ENCODE results near the gene SLC17A9. TPM values are rescaled to one million over a fixed set of nuclear protein-coding genes. Genes with fewer than 3 reads are reported as not detected.

The SLC17A9 gene
- total and polyA plus RNA-seq, 10 donors = 18.8 to 95.3 (median 34.2) TPM

DNA sequence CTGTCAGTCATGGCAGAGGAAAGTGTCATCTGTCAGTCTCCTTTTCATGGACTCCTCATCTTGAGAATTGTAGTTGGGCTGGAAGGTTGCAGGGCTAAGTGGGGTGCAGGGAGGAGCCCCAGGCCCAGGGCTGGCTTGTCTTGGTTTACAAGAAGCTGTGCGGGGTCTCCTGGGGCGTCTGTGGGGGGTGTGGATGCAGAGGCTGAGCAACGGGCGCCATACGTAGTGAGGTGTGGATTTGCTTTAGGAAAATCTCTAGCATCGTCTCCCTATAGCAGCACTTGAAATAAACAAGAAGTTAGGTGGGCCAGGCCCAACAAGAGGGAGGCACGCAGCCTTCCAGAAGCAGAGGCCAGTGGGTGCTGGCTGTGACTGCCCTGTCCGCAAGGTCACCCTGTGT is 1.8 kb upstream of the SLC17A9 start:
- no peaks in the 10 kb centered on the region for H3K27me3 ChIP-seq (replicated peaks in 1 of 7)
- DNase-seq = no peak
- intact Hi-C loops (cut with DNase I; ENCODE audit: low total_unique reads) = no loop called here
- no peaks in the 10 kb centered on the region for H3K9me3 ChIP-seq
- no peak overlapping the region for H3K27ac ChIP-seq
- 95 to 99% (median 95%) methylated on average over 8 of the region's 8 CpGs for WGBS, 5 donors
- H3K4me1 ChIP-seq = peaks cover 22 to 53% (median 37%) of the 10 kb centered on the region in 6 donors
- peaks cover 0 to 52% (median 34%) of the 10 kb centered on the region in 6 donors for H3K36me3 ChIP-seq
- TF ChIP-seq POLR2A (IDR thresholded peaks at IDR 0.05) (no peak), POLR2AphosphoS5 (IDR thresholded peaks at IDR 0.05) (no peak)
- TF ChIP-seq, protein P1, sequence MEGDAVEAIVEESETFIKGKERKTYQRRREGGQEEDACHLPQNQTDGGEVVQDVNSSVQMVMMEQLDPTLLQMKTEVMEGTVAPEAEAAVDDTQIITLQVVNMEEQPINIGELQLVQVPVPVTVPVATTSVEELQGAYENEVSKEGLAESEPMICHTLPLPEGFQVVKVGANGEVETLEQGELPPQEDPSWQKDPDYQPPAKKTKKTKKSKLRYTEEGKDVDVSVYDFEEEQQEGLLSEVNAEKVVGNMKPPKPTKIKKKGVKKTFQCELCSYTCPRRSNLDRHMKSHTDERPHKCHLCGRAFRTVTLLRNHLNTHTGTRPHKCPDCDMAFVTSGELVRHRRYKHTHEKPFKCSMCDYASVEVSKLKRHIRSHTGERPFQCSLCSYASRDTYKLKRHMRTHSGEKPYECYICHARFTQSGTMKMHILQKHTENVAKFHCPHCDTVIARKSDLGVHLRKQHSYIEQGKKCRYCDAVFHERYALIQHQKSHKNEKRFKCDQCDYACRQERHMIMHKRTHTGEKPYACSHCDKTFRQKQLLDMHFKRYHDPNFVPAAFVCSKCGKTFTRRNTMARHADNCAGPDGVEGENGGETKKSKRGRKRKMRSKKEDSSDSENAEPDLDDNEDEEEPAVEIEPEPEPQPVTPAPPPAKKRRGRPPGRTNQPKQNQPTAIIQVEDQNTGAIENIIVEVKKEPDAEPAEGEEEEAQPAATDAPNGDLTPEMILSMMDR (IDR thresholded peaks at IDR 0.05 in 8 of 11, conservative IDR thresholded peaks at IDR 0.05 in 3 of 11) = no peak
- no peak overlapping the region for H3K4me3 ChIP-seq

DNA sequence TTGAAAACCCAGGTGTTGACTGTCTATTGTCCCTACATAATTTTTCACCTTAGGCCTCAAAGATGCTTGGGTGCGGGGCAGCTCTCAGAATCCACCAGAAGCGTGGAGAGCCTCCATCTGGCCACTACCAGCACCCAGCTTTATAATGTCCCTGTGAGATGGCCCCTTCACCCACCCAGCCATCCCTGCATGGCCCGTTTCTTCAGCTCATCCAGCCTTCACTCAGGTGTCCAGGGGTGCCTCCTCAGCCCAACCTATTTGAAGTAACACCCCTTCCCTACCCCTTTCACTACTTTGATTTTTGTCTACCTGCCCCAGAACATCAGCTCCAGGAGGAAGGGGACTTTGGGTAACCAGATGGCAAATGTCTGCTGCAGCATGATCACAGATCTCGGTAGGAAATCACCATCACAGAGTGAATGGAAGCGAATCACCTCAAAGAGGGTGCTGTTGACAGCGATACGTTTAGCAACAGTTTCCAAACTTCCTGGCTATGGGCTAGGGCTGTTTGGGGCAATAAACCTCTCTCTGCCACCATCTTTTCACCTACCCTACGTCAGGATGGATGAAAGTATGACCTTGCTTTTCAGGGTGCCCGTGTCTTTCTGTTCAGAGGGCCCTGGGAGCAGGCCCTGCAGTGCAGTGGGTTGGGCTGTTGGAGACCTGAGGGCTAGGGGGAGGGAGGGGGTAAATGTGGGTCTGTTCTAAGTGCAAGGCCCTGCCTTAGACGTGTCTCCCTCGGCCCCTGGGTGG is 1.2 kb upstream of the SLC17A9 start:
- DNase-seq = no peak
- H3K9me3 ChIP-seq = no peaks in the 10 kb centered on the region
- WGBS, 5 donors = 73 to 94% (median 86%) methylated on average over 9 to 11 of the region's 11 CpGs
- peaks cover 22 to 58% (median 39%) of the 10 kb centered on the region in 6 donors for H3K4me1 ChIP-seq
- H3K4me3 ChIP-seq = peak overlapping the region in 1 of 8 donors; percentile 48
- H3K27ac ChIP-seq = peak overlapping the region in 3 of 8 donors; percentile 84 to 92 (median 87)
- H3K36me3 ChIP-seq = peaks cover 0 to 51% (median 29%) of the 10 kb centered on the region in 6 donors
- TF ChIP-seq POLR2A (IDR thresholded peaks at IDR 0.05) (no peak), POLR2AphosphoS5 (IDR thresholded peaks at IDR 0.05) (no peak)
- TF ChIP-seq, protein P1 (IDR thresholded peaks at IDR 0.05 in 8 of 11, conservative IDR thresholded peaks at IDR 0.05 in 3 of 11) = no peak
- intact Hi-C loops (cut with DNase I; ENCODE audit: low total_unique reads) = no loop called here
- H3K27me3 ChIP-seq (replicated peaks in 1 of 7) = no peaks in the 10 kb centered on the region

- peak overlapping the region in 7 of 8 donors; percentile 25 to 76 (median 47) for H3K4me3 ChIP-seq
- H3K27me3 ChIP-seq (replicated peaks in 1 of 7) = no peaks in the 10 kb centered on the region
- H3K9me3 ChIP-seq = no peaks in the 10 kb centered on the region
- TF ChIP-seq POLR2AphosphoS5 (IDR thresholded peaks at IDR 0.05) (no peak), POLR2A (IDR thresholded peaks at IDR 0.05) (no peak)
- TF ChIP-seq, protein P1 (IDR thresholded peaks at IDR 0.05 in 8 of 11, conservative IDR thresholded peaks at IDR 0.05 in 3 of 11) = no peak
- H3K27ac ChIP-seq = peak overlapping the region; percentile 78 to 92 (median 88)
- peaks cover 22 to 59% (median 39%) of the 10 kb centered on the region in 6 donors for H3K4me1 ChIP-seq
- 70 to 88% (median 85%) methylated on average over 3 to 8 of the region's 8 CpGs for WGBS, 5 donors
- peak; percentile 78 for DNase-seq
- intact Hi-C loops (cut with DNase I; ENCODE audit: low total_unique reads) = no loop called here
- H3K36me3 ChIP-seq = peaks cover 0 to 51% (median 22%) of the 10 kb centered on the region in 6 donors
These were observed 575 bp upstream of the SLC17A9 start for GRCh38 chr20:62951896-62952372.

Data from spleen (tissue), 11 donors.